ENCODE data around the gene SKP2. TPM values are rescaled to one million over a fixed set of nuclear protein-coding genes. Genes with fewer than 3 reads are reported as not detected.
"Not testable (repeated sequence)": the region's sequence is repeated elsewhere in the genome, so short reads cannot be mapped to it uniquely, and the experiment has no call there.

SKP2 gene
- total RNA-seq, 1 experiment from 2014 or later, result 21.7 TPM

DNA sequence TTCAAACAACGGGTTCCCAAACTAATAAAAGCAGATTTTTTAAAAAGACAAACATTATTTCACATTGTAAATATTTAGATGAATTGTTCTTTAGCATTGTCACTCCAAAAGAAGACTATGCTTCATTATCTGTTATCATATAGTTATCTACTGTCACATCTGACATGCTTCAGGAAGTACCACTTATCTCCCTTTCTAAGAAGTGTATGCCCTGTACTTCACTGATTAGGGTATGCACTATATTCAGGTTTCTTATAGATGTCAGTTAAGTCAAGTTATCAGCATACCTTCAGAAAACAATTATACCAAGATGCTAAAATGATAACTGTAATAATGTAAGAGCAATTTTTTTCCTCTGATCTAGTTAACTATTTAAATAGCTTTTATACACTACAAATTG, 40.7 kb upstream of the SKP2 start:
- TF ChIP-seq CTCF (IDR thresholded peaks at IDR 0.05; ENCODE audit: unreplicated experiment), result no peak
- Mint-ChIP-seq H3K4me1 (ENCODE audit: insufficient read depth, unreplicated experiment) (no peaks in the 10 kb centered on the region), H3K36me3 (ENCODE audit: insufficient read depth, unreplicated experiment) (peaks cover 52% of the 10 kb centered on the region), H3K27me3 (ENCODE audit: insufficient read depth, unreplicated experiment) (no peaks in the 10 kb centered on the region), H3K4me3 (ENCODE audit: unreplicated experiment) (no peak overlapping the region), H3K27ac (ENCODE audit: low read depth, unreplicated experiment) (no peak overlapping the region), H3K9me3 (ENCODE audit: unreplicated experiment) (no peaks in the 10 kb centered on the region)
- no TSS peak for BruUV-seq (replicated peaks)
- DNase-seq (ENCODE audit: unreplicated experiment), result no peak
- ChIA-PET CTCF (interaction anchor here (0.7 to 1.3 kb wide), 3 partner anchors 32 to 1150 kb away, joined by 3 to 9 read pairs (median 3); no protein-coding TSS in a partner anchor), POLR2A (interaction anchor here (0.8 to 1.0 kb wide), 2 partner anchors 38 to 40 kb away, joined by 3 read pairs; no protein-coding TSS in a partner anchor)
- intact Hi-C loops (cut with micrococcal nuclease), result no loop called here

DNA sequence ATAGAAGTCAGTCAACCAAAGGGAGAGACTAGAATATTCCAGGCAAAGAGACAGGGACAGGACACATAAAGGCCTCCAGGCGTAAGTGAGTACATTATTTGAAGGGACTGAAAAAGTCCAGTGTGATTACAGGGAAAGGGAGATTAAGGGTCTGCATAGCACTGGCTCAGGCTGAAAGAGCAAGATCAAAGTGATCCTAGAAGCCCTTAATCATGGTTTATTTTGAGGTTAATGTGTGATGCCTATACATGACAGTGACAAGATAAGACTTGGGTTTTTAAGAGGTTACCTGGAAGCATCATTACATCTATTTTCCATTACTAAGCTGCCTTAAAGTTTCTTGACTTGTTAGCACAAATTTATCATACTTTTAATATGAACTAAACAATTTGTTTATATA, 26.0 kb upstream of the SKP2 start:
- no peaks in the 10 kb centered on the region for H3K27me3 Mint-ChIP-seq (ENCODE audit: insufficient read depth, unreplicated experiment)
- peaks cover 9% of the 10 kb centered on the region for H3K36me3 Mint-ChIP-seq (ENCODE audit: insufficient read depth, unreplicated experiment)
- H3K9me3 Mint-ChIP-seq (ENCODE audit: unreplicated experiment), result no peaks in the 10 kb centered on the region
- intact Hi-C loops (cut with micrococcal nuclease), result no loop called here
- ChIA-PET CTCF (no interaction called here), POLR2A (no interaction called here)
- BruUV-seq (replicated peaks), result no TSS peak
- no peak for TF ChIP-seq CTCF (IDR thresholded peaks at IDR 0.05; ENCODE audit: unreplicated experiment)
- no peaks in the 10 kb centered on the region for H3K4me1 Mint-ChIP-seq (ENCODE audit: insufficient read depth, unreplicated experiment)
- no peak overlapping the region for H3K27ac Mint-ChIP-seq (ENCODE audit: low read depth, unreplicated experiment)
- DNase-seq (ENCODE audit: unreplicated experiment), result no peak
- no peak overlapping the region for H3K4me3 Mint-ChIP-seq (ENCODE audit: unreplicated experiment)

GRCh38 chr5:36128795-36129194, 23.1 kb upstream of the SKP2 start:
- TF ChIP-seq CTCF (IDR thresholded peaks at IDR 0.05; ENCODE audit: unreplicated experiment), result no peak
- POLR2A ChIA-PET, result no interaction called here
- no peak overlapping the region for H3K4me3 Mint-ChIP-seq (ENCODE audit: unreplicated experiment)
- no peak overlapping the region for H3K27ac Mint-ChIP-seq (ENCODE audit: low read depth, unreplicated experiment)
- CTCF ChIA-PET, result interaction anchor here (0.9 to 1.2 kb wide), 2 partner anchors 38 to 50 kb away, joined by 3 to 4 read pairs; no protein-coding TSS in a partner anchor
- H3K9me3 Mint-ChIP-seq (ENCODE audit: unreplicated experiment), result no peaks in the 10 kb centered on the region
- BruUV-seq (replicated peaks), result no TSS peak
- DNase-seq (ENCODE audit: unreplicated experiment), result no peak
- intact Hi-C loops (cut with micrococcal nuclease), result no loop called here
- H3K36me3 Mint-ChIP-seq (ENCODE audit: insufficient read depth, unreplicated experiment), result peaks cover 17% of the 10 kb centered on the region
- no peaks in the 10 kb centered on the region for H3K27me3 Mint-ChIP-seq (ENCODE audit: insufficient read depth, unreplicated experiment)
- no peaks in the 10 kb centered on the region for H3K4me1 Mint-ChIP-seq (ENCODE audit: insufficient read depth, unreplicated experiment)

DNA sequence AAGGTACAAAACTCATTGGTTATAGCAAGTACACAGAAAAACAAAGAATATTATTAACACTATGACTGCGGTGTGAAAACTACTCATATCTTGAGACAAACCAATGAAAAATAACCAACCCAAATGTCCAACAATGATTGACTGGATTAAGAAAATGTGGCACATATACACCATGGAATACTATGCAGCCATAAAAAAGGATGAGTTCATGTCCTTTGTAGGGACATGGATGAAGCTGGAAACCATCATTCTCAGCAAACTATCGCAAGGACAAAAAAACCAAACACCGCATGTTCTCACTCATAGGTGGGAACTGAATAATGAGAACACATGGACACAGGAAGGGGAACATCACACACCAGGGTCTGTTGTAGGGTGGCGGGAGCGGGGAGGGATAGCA, 22.2 kb upstream of the SKP2 start:
- H3K9me3 Mint-ChIP-seq (ENCODE audit: unreplicated experiment); POLR2A ChIA-PET; DNase-seq (ENCODE audit: unreplicated experiment); H3K27ac Mint-ChIP-seq (ENCODE audit: low read depth, unreplicated experiment); H3K4me3 Mint-ChIP-seq (ENCODE audit: unreplicated experiment); BruUV-seq (replicated peaks); H3K4me1 Mint-ChIP-seq (ENCODE audit: insufficient read depth, unreplicated experiment); H3K27me3 Mint-ChIP-seq (ENCODE audit: insufficient read depth, unreplicated experiment); intact Hi-C loops (cut with micrococcal nuclease): not testable (repeated sequence)
- CTCF ChIA-PET, result interaction anchor here (0.6 kb wide), 2 partner anchors 47 to 54 kb away, joined by 3 read pairs; no protein-coding TSS in a partner anchor
- peaks cover 17% of the 10 kb centered on the region for H3K36me3 Mint-ChIP-seq (ENCODE audit: insufficient read depth, unreplicated experiment)

- H3K9me3 Mint-ChIP-seq (ENCODE audit: unreplicated experiment); intact Hi-C loops (cut with micrococcal nuclease); CTCF ChIA-PET; POLR2A ChIA-PET; DNase-seq (ENCODE audit: unreplicated experiment); H3K27me3 Mint-ChIP-seq (ENCODE audit: insufficient read depth, unreplicated experiment); H3K27ac Mint-ChIP-seq (ENCODE audit: low read depth, unreplicated experiment); BruUV-seq (replicated peaks); H3K4me3 Mint-ChIP-seq (ENCODE audit: unreplicated experiment); H3K4me1 Mint-ChIP-seq (ENCODE audit: insufficient read depth, unreplicated experiment): not testable (repeated sequence)
- H3K36me3 Mint-ChIP-seq (ENCODE audit: insufficient read depth, unreplicated experiment), result peaks cover 17% of the 10 kb centered on the region
Observed at GRCh38 chr5:36133009-36133408, 18.9 kb upstream of the SKP2 start.

Data from MCF 10A (cell line).